Measurements from ENCODE around the gene DPPA5. TPM values are rescaled to one million over a fixed set of nuclear protein-coding genes. Genes with fewer than 3 reads are reported as not detected.
"Not testable (repeated sequence)": the region's sequence is repeated elsewhere in the genome, so short reads cannot be mapped to it uniquely, and the experiment has no call there.

The DPPA5 gene
- polyA plus RNA-seq (2013) = not detected

GRCh38 chr6:73353636-73354593 lies at the start of gene DPPA5:
DPPA5 (minus strand) TSS chr6:73354276; CDS start chr6:73354225, 51 bp downstream.
- H3K9me3 ChIP-seq (ENCODE audit: control extremely low read depth in 1 of 5, control insufficient read depth in 4 of 5, insufficient read depth in 2 of 5, low read depth in 1 of 5, low read length in 4 of 5) = peaks cover 0 to 8% (median 0%) of the 10 kb centered on the region in 5 experiments
- no peaks in the 10 kb centered on the region for H3K36me3 ChIP-seq (ENCODE audit: control insufficient read depth in 4 of 4, insufficient read depth in 4 of 4, low read length in 3 of 4)
- 96% methylated on average over 50 of the region's 59 CpGs for WGBS (ENCODE audit: insufficient coverage)
- no peak within 1 kb of the TSS for H3K4me3 ChIP-seq (ENCODE audit: control insufficient read depth in 1 of 7, extremely low read depth in 1 of 7, insufficient read depth in 4 of 7, low read depth in 2 of 7, low read length in 6 of 7)
- peaks cover 6 to 38% (median 13%) of the 10 kb centered on the region in 5 experiments for H3K27me3 ChIP-seq (replicated peaks in 2 of 5; ENCODE audit: control insufficient read depth in 4 of 5, insufficient read depth in 5 of 5, low read length in 4 of 5)
- ChIA-PET CTCF (no interaction called here), POLR2A (no interaction called here)
- no peaks in the 10 kb centered on the region for H3K4me1 ChIP-seq (ENCODE audit: control extremely low read depth in 1 of 4, control insufficient read depth in 4 of 4, insufficient read depth in 4 of 4, low read length in 3 of 4)
- no peak for DNase-seq
- H3K27ac ChIP-seq (ENCODE audit: insufficient read depth in 1 of 2, low read depth in 1 of 2, low read length in 2 of 2, poor library complexity in 1 of 2, severe bottlenecking in 2 of 2) = no peak within 1 kb of the TSS

- Histone ChIP-seq H3K27ac (ENCODE audit: insufficient read depth in 1 of 2, low read depth in 1 of 2, low read length in 2 of 2, poor library complexity in 1 of 2, severe bottlenecking in 2 of 2) (no peak overlapping the region), H3K9me3 (ENCODE audit: control extremely low read depth in 1 of 5, control insufficient read depth in 4 of 5, insufficient read depth in 2 of 5, low read depth in 1 of 5, low read length in 4 of 5) (no peaks in the 10 kb centered on the region), H3K4me1 (ENCODE audit: control extremely low read depth in 1 of 4, control insufficient read depth in 4 of 4, insufficient read depth in 4 of 4, low read length in 3 of 4) (no peaks in the 10 kb centered on the region), H3K27me3 (replicated peaks in 2 of 5; ENCODE audit: control insufficient read depth in 4 of 5, insufficient read depth in 5 of 5, low read length in 4 of 5) (no peaks in the 10 kb centered on the region), H3K36me3 (ENCODE audit: control insufficient read depth in 4 of 4, insufficient read depth in 4 of 4, low read length in 3 of 4) (no peaks in the 10 kb centered on the region), H3K4me3 (ENCODE audit: control insufficient read depth in 1 of 7, extremely low read depth in 1 of 7, insufficient read depth in 4 of 7, low read depth in 2 of 7, low read length in 6 of 7) (no peak overlapping the region)
- DNase-seq = no peak
- ChIA-PET POLR2A (no interaction called here), CTCF (interaction anchor here (1.1 kb wide), 1 partner anchor 11 kb away, joined by 3 read pairs; no protein-coding TSS in a partner anchor)
Measured at GRCh38 chr6:73400656-73401055, 46.6 kb upstream of the DPPA5 start.

GRCh38 chr6:73395875-73396274 lies 41.8 kb upstream of the DPPA5 start:
- no peaks in the 10 kb centered on the region for H3K36me3 ChIP-seq (ENCODE audit: control insufficient read depth in 4 of 4, insufficient read depth in 4 of 4, low read length in 3 of 4)
- H3K27me3 ChIP-seq (replicated peaks in 2 of 5; ENCODE audit: control insufficient read depth in 4 of 5, insufficient read depth in 5 of 5, low read length in 4 of 5) = no peaks in the 10 kb centered on the region
- no peak overlapping the region for H3K4me3 ChIP-seq (ENCODE audit: control insufficient read depth in 1 of 7, extremely low read depth in 1 of 7, insufficient read depth in 4 of 7, low read depth in 2 of 7, low read length in 6 of 7)
- 100% methylated on average over 3 of the region's 10 CpGs for WGBS (ENCODE audit: insufficient coverage)
- ChIA-PET POLR2A (no interaction called here), CTCF (interaction anchor here (1.4 kb wide), 1 partner anchor 70 kb away, joined by 3 read pairs; no protein-coding TSS in a partner anchor)
- DNase-seq = no peak
- no peaks in the 10 kb centered on the region for H3K4me1 ChIP-seq (ENCODE audit: control extremely low read depth in 1 of 4, control insufficient read depth in 4 of 4, insufficient read depth in 4 of 4, low read length in 3 of 4)
- no peak overlapping the region for H3K27ac ChIP-seq (ENCODE audit: insufficient read depth in 1 of 2, low read depth in 1 of 2, low read length in 2 of 2, poor library complexity in 1 of 2, severe bottlenecking in 2 of 2)
- no peaks in the 10 kb centered on the region for H3K9me3 ChIP-seq (ENCODE audit: control extremely low read depth in 1 of 5, control insufficient read depth in 4 of 5, insufficient read depth in 2 of 5, low read depth in 1 of 5, low read length in 4 of 5)

GRCh38 chr6:73394577-73395354 lies 40.7 kb upstream of the DPPA5 start, which contains the start of gene DDX43:
DDX43 (plus strand) TSS chr6:73394828; CDS start chr6:73394906, 78 bp downstream.
- 90% methylated on average over 45 of the region's 54 CpGs for WGBS (ENCODE audit: insufficient coverage)
- DNase-seq = peak; percentile 18 to 68 (median 51)
- H3K4me3 ChIP-seq (ENCODE audit: control insufficient read depth in 1 of 7, extremely low read depth in 1 of 7, insufficient read depth in 4 of 7, low read depth in 2 of 7, low read length in 6 of 7) = peak within 1 kb of the TSS in 2 of 7 experiments; percentile 26 to 28
- H3K36me3 ChIP-seq (ENCODE audit: control insufficient read depth in 4 of 4, insufficient read depth in 4 of 4, low read length in 3 of 4) = no peaks in the 10 kb centered on the region
- H3K27me3 ChIP-seq (replicated peaks in 2 of 5; ENCODE audit: control insufficient read depth in 4 of 5, insufficient read depth in 5 of 5, low read length in 4 of 5) = no peaks in the 10 kb centered on the region
- H3K27ac ChIP-seq (ENCODE audit: insufficient read depth in 1 of 2, low read depth in 1 of 2, low read length in 2 of 2, poor library complexity in 1 of 2, severe bottlenecking in 2 of 2) = no peak within 1 kb of the TSS
- no peaks in the 10 kb centered on the region for H3K9me3 ChIP-seq (ENCODE audit: control extremely low read depth in 1 of 5, control insufficient read depth in 4 of 5, insufficient read depth in 2 of 5, low read depth in 1 of 5, low read length in 4 of 5)
- peaks cover 0 to 4% (median 0%) of the 10 kb centered on the region in 4 experiments for H3K4me1 ChIP-seq (ENCODE audit: control extremely low read depth in 1 of 4, control insufficient read depth in 4 of 4, insufficient read depth in 4 of 4, low read length in 3 of 4)
- ChIA-PET CTCF (interaction anchor here (1.4 kb wide), 1 partner anchor 69 kb away, joined by 3 read pairs; no protein-coding TSS in a partner anchor), POLR2A (no interaction called here)

DNA sequence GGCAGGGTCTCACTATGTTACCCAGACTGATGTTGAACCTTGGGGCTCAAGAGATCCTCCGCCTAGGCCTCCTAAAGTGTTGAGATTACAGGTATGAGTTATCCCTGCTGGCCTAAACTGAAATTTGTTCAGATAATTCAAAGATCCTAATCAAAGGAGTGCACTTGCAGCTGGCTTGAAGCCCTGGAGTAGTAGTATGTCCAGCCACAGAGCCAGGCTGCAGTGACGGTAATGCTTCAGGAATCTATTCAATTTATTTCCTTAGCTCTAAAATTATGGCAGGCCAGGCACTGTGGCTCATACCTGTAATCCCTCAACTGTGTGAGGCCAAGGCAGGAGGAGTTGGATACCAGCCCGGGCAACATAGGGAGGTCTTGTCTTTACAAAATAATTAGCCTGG lies 39.2 kb upstream of the DPPA5 start:
- H3K36me3 ChIP-seq (ENCODE audit: control insufficient read depth in 4 of 4, insufficient read depth in 4 of 4, low read length in 3 of 4) = no peaks in the 10 kb centered on the region
- WGBS (ENCODE audit: insufficient coverage) = 100% methylated on average over 1 of the region's 3 CpGs
- H3K4me1 ChIP-seq (ENCODE audit: control extremely low read depth in 1 of 4, control insufficient read depth in 4 of 4, insufficient read depth in 4 of 4, low read length in 3 of 4) = peaks cover 0 to 18% (median 9%) of the 10 kb centered on the region in 4 experiments
- H3K27me3 ChIP-seq (replicated peaks in 2 of 5; ENCODE audit: control insufficient read depth in 4 of 5, insufficient read depth in 5 of 5, low read length in 4 of 5) = no peaks in the 10 kb centered on the region
- DNase-seq = no peak
- ChIA-PET CTCF (no interaction called here), POLR2A (no interaction called here)
- H3K4me3 ChIP-seq (ENCODE audit: control insufficient read depth in 1 of 7, extremely low read depth in 1 of 7, insufficient read depth in 4 of 7, low read depth in 2 of 7, low read length in 6 of 7) = no peak overlapping the region
- H3K9me3 ChIP-seq (ENCODE audit: control extremely low read depth in 1 of 5, control insufficient read depth in 4 of 5, insufficient read depth in 2 of 5, low read depth in 1 of 5, low read length in 4 of 5) = no peaks in the 10 kb centered on the region
- no peak overlapping the region for H3K27ac ChIP-seq (ENCODE audit: insufficient read depth in 1 of 2, low read depth in 1 of 2, low read length in 2 of 2, poor library complexity in 1 of 2, severe bottlenecking in 2 of 2)

DNA sequence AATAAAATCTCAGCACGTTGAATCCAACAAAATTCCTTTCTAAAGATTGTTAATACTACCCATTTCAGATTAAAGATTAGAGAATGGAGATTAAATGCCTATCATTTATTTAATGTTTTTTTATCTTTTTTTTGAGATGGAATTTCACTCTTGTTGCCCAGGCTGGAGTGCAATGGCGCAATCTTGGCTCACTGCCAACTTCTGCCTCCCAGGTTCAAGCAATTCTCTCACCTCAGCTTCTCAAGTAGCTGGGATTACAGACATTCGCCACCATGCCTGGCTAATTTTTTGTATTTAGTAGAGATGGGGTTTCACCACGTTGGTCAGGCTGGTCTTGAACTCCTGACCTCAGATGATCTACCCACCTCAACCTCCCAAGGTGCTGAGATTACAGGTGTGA lies 38.1 kb upstream of the DPPA5 start:
- H3K27ac ChIP-seq (ENCODE audit: insufficient read depth in 1 of 2, low read depth in 1 of 2, low read length in 2 of 2, poor library complexity in 1 of 2, severe bottlenecking in 2 of 2); H3K27me3 ChIP-seq (replicated peaks in 2 of 5; ENCODE audit: control insufficient read depth in 4 of 5, insufficient read depth in 5 of 5, low read length in 4 of 5); H3K9me3 ChIP-seq (ENCODE audit: control extremely low read depth in 1 of 5, control insufficient read depth in 4 of 5, insufficient read depth in 2 of 5, low read depth in 1 of 5, low read length in 4 of 5); H3K36me3 ChIP-seq (ENCODE audit: control insufficient read depth in 4 of 4, insufficient read depth in 4 of 4, low read length in 3 of 4); CTCF ChIA-PET; DNase-seq; POLR2A ChIA-PET; H3K4me3 ChIP-seq (ENCODE audit: control insufficient read depth in 1 of 7, extremely low read depth in 1 of 7, insufficient read depth in 4 of 7, low read depth in 2 of 7, low read length in 6 of 7): not testable (repeated sequence)
- H3K4me1 ChIP-seq (ENCODE audit: control extremely low read depth in 1 of 4, control insufficient read depth in 4 of 4, insufficient read depth in 4 of 4, low read length in 3 of 4) = peaks cover 0 to 18% (median 9%) of the 10 kb centered on the region in 4 experiments
- 63% methylated on average over 1 of the region's 4 CpGs for WGBS (ENCODE audit: insufficient coverage)
